GM21723 (cell line): ENCODE results near the gene CERS6.
"Not testable (repeated sequence)": the region's sequence is repeated elsewhere in the genome, so short reads cannot be mapped to it uniquely, and the experiment has no call there.

ENCODE experiments used
- ATAC-seq: cut with Tn5 transposase; IDR thresholded peaks from one replicate; pipeline ENCODE4 v1.9.1; 2021; ENCODE audit warnings: mild to moderate bottlenecking, moderate library complexity; ENCODE audit not compliant: unreplicated experiment

The CERS6 gene

DNA sequence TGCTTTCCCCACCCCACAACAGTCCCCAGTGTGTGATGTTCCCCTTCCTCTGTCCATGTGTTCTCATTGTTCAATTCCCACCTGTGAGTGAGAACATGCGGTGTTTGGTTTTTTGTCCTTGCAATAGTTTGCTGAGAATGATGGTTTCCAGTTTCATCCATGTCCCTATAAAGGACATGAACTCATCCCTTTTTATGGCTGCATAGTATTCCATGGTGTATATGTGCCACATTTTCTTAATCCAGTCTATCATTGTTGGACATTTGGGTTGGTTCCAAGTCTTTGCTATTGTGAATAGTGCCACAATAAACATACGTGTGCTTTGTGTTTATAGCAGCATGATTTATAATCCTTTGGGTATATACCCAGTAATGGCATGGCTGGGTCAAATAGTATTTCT is 335.1 kb downstream of the CERS6 start:
- ATAC-seq = not testable (repeated sequence)

GRCh38 chr2:168793596-168793995 is 337.5 kb downstream of the CERS6 start:
- ATAC-seq = no peak

GRCh38 chr2:168794968-168795367 is 338.9 kb downstream of the CERS6 start:
- no peak for ATAC-seq

GRCh38 chr2:168796090-168796577 is 340.1 kb downstream of the CERS6 start:
- ATAC-seq = no peak

GRCh38 chr2:168796583-168797285 is 340.7 kb downstream of the CERS6 start:
- ATAC-seq = no peak

DNA sequence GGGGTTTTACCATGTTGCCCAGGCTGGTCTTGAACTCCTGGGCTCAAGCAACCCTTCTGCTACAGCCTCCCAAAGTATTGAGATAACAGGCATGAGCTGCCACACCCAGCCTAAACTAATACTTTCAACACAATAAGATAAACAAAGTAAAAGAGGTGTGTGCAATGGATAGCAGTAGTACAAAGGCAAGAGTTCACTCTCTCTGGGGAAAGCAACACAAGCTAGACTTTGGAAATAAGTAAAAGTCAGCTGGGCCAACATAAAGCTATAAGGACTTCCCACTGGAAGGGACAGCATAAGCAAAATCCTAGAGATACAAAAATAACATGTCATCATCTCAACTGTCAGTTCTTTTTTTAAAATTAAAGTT is 341.2 kb downstream of the CERS6 start:
- ATAC-seq = no peak

- no peak for ATAC-seq
These were observed 342.2 kb downstream of the CERS6 start for GRCh38 chr2:168798076-168798887.

GRCh38 chr2:168798888-168799410 is 342.9 kb downstream of the CERS6 start:
- no peak for ATAC-seq

DNA sequence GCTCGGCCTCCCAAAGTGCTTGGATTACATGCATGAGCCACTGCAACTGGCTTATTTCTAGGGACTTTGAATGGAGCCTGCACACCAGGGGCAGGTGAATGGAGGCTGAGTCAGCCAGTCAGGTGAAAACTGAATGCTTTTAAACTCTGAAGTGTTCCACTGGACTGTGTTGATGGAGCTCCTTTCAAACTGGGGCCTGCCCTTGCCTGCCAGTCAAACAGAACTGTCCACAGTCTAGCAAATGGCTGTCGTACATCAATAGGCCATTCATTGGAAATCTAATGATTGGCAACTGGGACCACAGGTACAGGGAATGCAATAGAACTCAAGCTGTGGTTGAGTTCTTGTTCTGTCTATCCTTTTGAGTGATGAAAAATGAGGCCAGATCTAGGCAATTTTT is 345.4 kb downstream of the CERS6 start:
- no peak for ATAC-seq

- ATAC-seq = no peak
These were observed 346.1 kb downstream of the CERS6 start, which contains the start of gene NOSTRIN for GRCh38 chr2:168801961-168802858. TSS of gene NOSTRIN (plus strand) at chr2:168802637. CDS start at chr2:168802647, 10 bp downstream.

- ATAC-seq = no peak
These were observed 347.0 kb downstream of the CERS6 start for GRCh38 chr2:168802859-168803725.

DNA sequence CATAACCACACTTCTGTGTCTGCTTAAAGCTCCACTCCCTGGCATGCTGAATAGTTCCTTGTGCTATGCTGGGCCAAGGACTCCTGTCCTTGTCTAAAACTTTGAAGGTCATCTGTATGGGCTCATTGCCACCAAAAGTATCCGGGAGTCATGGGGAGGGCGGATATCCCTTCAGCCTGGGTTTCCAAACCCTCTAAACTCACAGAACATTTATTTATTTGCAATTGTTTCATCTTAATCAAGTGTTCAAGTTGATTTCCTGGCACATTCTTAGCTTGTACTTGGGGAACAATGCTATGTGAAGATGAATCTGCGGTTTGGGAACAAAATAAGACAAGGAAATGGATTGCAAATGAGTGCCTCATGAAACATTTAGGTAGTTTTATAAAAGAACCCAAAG is 348.1 kb downstream of the CERS6 start:
- ATAC-seq = no peak

GRCh38 chr2:168805615-168806014 is 349.5 kb downstream of the CERS6 start:
- ATAC-seq = no peak

GRCh38 chr2:168809537-168809936 is 353.5 kb downstream of the CERS6 start:
- ATAC-seq = no peak

GRCh38 chr2:168810235-168810634 is 354.2 kb downstream of the CERS6 start:
- no peak for ATAC-seq

- no peak for ATAC-seq
These were observed 355.6 kb downstream of the CERS6 start for GRCh38 chr2:168811696-168812095.

- no peak for ATAC-seq
These were observed 358.0 kb downstream of the CERS6 start for GRCh38 chr2:168814046-168814445.

DNA sequence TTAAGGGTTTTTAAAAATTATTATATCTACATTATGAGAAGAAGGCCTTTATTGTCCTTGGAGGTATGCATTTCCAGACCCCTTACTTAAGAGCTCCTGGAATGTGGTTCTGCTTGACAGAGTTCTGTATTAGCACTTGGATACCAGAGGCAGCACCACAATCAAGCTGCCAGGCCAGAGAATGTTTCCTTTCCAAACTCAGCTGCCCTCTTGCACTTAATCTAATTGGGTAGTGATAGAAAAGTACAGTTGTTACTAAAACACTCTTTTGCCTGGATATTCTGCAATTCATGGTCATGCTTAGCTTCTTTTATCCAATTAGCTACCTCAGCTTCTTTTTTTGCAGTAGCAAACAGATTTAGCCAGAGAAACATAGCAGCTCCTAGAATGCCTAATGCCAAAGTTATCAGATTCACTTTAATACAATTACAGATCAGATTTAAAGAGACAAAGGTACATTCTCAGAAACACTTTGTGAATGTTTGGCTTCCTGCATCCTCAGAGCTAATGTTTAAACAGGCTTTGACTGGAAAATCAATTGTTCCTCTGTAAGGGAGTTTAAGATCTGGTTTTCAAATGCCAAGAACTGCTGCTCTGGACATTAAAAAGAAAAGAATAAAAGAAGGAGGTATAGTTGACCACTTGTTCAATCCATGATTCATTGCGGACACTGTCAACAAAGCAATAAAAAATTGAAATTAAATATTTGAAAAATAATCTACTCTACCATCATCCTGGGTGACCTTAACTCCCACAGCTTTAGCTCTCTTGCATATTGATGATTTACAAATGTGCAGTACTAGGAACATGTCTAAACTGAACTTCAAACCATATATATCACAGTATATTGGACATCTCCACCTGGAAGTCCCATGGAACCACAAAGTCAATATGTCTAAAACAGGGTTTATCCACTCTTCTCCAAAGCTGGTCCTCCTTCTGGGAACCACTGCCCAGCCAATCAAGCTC is 359.2 kb downstream of the CERS6 start:
- ATAC-seq = no peak

GRCh38 chr2:168816369-168816768 is 360.3 kb downstream of the CERS6 start:
- no peak for ATAC-seq
